Esophagus (tissue), 2 donors: ENCODE results near the gene DLGAP1. TPM values are rescaled to one million over a fixed set of nuclear protein-coding genes. Genes with fewer than 3 reads are reported as not detected.

ENCODE experiments used
- H3K27ac ChIP-seq, 2 donors: one replicate each; pipeline ENCODE4 v1.5.1; 2013; ENCODE audit warnings: low read depth in 2 of 2, mild to moderate bottlenecking in 2 of 2, inconsistent platforms in 1 of 2, low read length in 1 of 2, moderate library complexity in 1 of 2
- H3K27me3 ChIP-seq, 2 donors: one replicate each; pipeline ENCODE4 v1.6.1; 2013; ENCODE audit warnings: low read length in 2 of 2, control low read depth in 1 of 2, mild to moderate bottlenecking in 1 of 2; ENCODE audit not compliant: insufficient read depth in 2 of 2, control insufficient read depth in 1 of 2
- H3K36me3 ChIP-seq, 2 donors: one replicate each; pipeline ENCODE4 v1.6.1; 2013; ENCODE audit warnings: low read length in 1 of 2; ENCODE audit not compliant: control insufficient read depth in 2 of 2, insufficient read depth in 2 of 2
- H3K4me1 ChIP-seq, 2 donors: one replicate each; pipeline ENCODE4 v1.6.1; 2013; ENCODE audit warnings: low read length in 1 of 2; ENCODE audit not compliant: control insufficient read depth in 2 of 2, insufficient read depth in 2 of 2
- H3K4me3 ChIP-seq, 2 donors: one replicate each; pipeline ENCODE4 v1.5.1; 2013; ENCODE audit warnings: low read length in 2 of 2, mild to moderate bottlenecking in 2 of 2, low read depth in 1 of 2, moderate library complexity in 1 of 2
- H3K9me3 ChIP-seq, 2 donors: one replicate each; pipeline ENCODE4 v1.6.1; 2013; ENCODE audit warnings: mild to moderate bottlenecking in 2 of 2, low read depth in 1 of 2, low read length in 1 of 2, moderate library complexity in 1 of 2; ENCODE audit not compliant: control insufficient read depth in 2 of 2, insufficient read depth in 1 of 2
- WGBS, 2 donors: extraction: QIAGEN DNeasy Blood & Tissue Kit; methylation state at CpG; one replicate each; pipeline ENCODE4 v1.1.7; 2013; 5-methylcytosine and 5-hydroxymethylcytosine counted together
- polyA plus RNA-seq, 2 donors: library from polyadenylated mRNA; stranded (reverse); fragments of 200-250 nt; gene quantifications; one replicate each; pipeline ENCODE4 v1.2.3, GENCODE V29; 2013
- donor health status: healthy with polysubstance abuse.
- donor health status: Bipolar disorder and iron deficiency.

The DLGAP1 gene
- polyA plus RNA-seq, 2 donors: 0.47 to 0.59 TPM

GRCh38 chr18:3450799-3451182 is 1004.3 kb downstream of the DLGAP1 start:
- Histone ChIP-seq H3K27ac (peak overlapping the region; percentile 99), H3K9me3 (no peaks in the 10 kb centered on the region), H3K4me1 (no peaks in the 10 kb centered on the region), H3K27me3 (no peaks in the 10 kb centered on the region), H3K36me3 (no peaks in the 10 kb centered on the region), H3K4me3 (peak overlapping the region; percentile 83 to 93)
- 0 to 1% methylated on average over 30 of the region's 30 CpGs for WGBS, 2 donors

GRCh38 chr18:3450012-3450798 is 1004.9 kb downstream of the DLGAP1 start, which contains the start of gene TGIF1:
TGIF1 (plus strand) TSS chr18:3450172; CDS start chr18:3450490, 318 bp downstream.
- H3K27ac ChIP-seq: peak within 1 kb of the TSS; percentile 99
- no peaks in the 10 kb centered on the region for H3K36me3 ChIP-seq
- no peaks in the 10 kb centered on the region for H3K9me3 ChIP-seq
- WGBS, 2 donors: 0 to 1% methylated on average over 45 to 70 of the region's 71 CpGs
- H3K4me1 ChIP-seq: no peaks in the 10 kb centered on the region
- peak within 1 kb of the TSS; percentile 83 to 93 for H3K4me3 ChIP-seq
- H3K27me3 ChIP-seq: no peaks in the 10 kb centered on the region

- 0% methylated on average over 40 to 47 of the region's 47 CpGs for WGBS, 2 donors
- Histone ChIP-seq H3K4me3 (peak overlapping the region; percentile 83 to 93), H3K27ac (peak overlapping the region; percentile 99), H3K4me1 (no peaks in the 10 kb centered on the region), H3K27me3 (no peaks in the 10 kb centered on the region), H3K36me3 (no peaks in the 10 kb centered on the region), H3K9me3 (no peaks in the 10 kb centered on the region)
Measured at GRCh38 chr18:3449512-3450011, 1005.5 kb downstream of the DLGAP1 start.

- peak overlapping the region; percentile 83 to 93 for H3K4me3 ChIP-seq
- H3K36me3 ChIP-seq: no peaks in the 10 kb centered on the region
- no peaks in the 10 kb centered on the region for H3K4me1 ChIP-seq
- no peaks in the 10 kb centered on the region for H3K9me3 ChIP-seq
- H3K27me3 ChIP-seq: no peaks in the 10 kb centered on the region
- 0 to 1% methylated on average over 38 of the region's 38 CpGs for WGBS, 2 donors
- H3K27ac ChIP-seq: peak overlapping the region; percentile 99
Measured at GRCh38 chr18:3448838-3449511, 1006.1 kb downstream of the DLGAP1 start.

- H3K9me3 ChIP-seq: no peaks in the 10 kb centered on the region
- WGBS, 2 donors: 0% methylated on average over 54 to 63 of the region's 63 CpGs
- no peaks in the 10 kb centered on the region for H3K27me3 ChIP-seq
- peak overlapping the region; percentile 99 for H3K27ac ChIP-seq
- H3K36me3 ChIP-seq: no peaks in the 10 kb centered on the region
- H3K4me3 ChIP-seq: peak overlapping the region; percentile 83 to 93
- H3K4me1 ChIP-seq: no peaks in the 10 kb centered on the region
Measured at GRCh38 chr18:3447895-3448837, 1006.9 kb downstream of the DLGAP1 start.

GRCh38 chr18:3447068-3447894 is 1007.8 kb downstream of the DLGAP1 start:
- Histone ChIP-seq H3K27ac (peak overlapping the region; percentile 99), H3K4me3 (peak overlapping the region; percentile 83 to 93), H3K4me1 (no peaks in the 10 kb centered on the region), H3K36me3 (no peaks in the 10 kb centered on the region), H3K9me3 (no peaks in the 10 kb centered on the region), H3K27me3 (no peaks in the 10 kb centered on the region)
- 4 to 5% methylated on average over 22 of the region's 22 CpGs for WGBS, 2 donors
